HepG2 (cell line): ENCODE results near the gene PRDM10. TPM values are rescaled to one million over a fixed set of nuclear protein-coding genes. Genes with fewer than 3 reads are reported as not detected.

Experiments
- FOSL2 ChIP-seq: sonication (generic); formaldehyde crosslinking; IDR thresholded peaks from 2 replicates; pipeline ENCODE4 v1.4.0; 2020; ENCODE audit warnings: missing genetic modification reagents
- GATA4 ChIP-seq: sonication (generic); IDR thresholded peaks from 2 replicates; pipeline ENCODE4 v1.6.1; 2016; ENCODE audit warnings: antibody characterized with exemption, low read depth, borderline replicate concordance
- NCOA2 ChIP-seq: sonication (generic); formaldehyde crosslinking; IDR thresholded peaks from 2 replicates; pipeline ENCODE4 v1.8.0; 2022; ENCODE audit warnings: inconsistent platforms
- SOX13 ChIP-seq, 3 experiments: fragments of 450-650 bp in 1 of 3; sonication (generic) in 1 of 3; formaldehyde crosslinking in 1 of 3; IDR thresholded peaks in 2 of 3; conservative IDR thresholded peaks in 1 of 3; 2 replicates each; pipeline versions ENCODE4 v1.5.0 to v1.6.1; 2016 to 2020; ENCODE audit warnings: antibody characterized with exemption in 1 of 3, mild to moderate bottlenecking in 1 of 3, missing compliant biosample characterization in 1 of 3, missing genetic modification reagents in 1 of 3, moderate library complexity in 1 of 3
- SOX5 ChIP-seq: IDR thresholded peaks from 2 replicates; pipeline ENCODE4 v1.6.1; 2016; ENCODE audit warnings: borderline replicate concordance
- ZFP36L1 ChIP-seq: sonication (generic); formaldehyde crosslinking; IDR thresholded peaks from 2 replicates; pipeline ENCODE4 v1.8.0; 2022; ENCODE audit warnings: mild to moderate bottlenecking, missing genetic modification reagents, moderate library complexity
- ZNF644 ChIP-seq: IDR thresholded peaks from 2 replicates; pipeline ENCODE4 v1.6.1; 2016; ENCODE audit warnings: low read depth
- ZNF891 ChIP-seq: sonication (generic); formaldehyde crosslinking; IDR thresholded peaks from 2 replicates; pipeline ENCODE4 v1.5.0; 2020; ENCODE audit warnings: mild to moderate bottlenecking, missing genetic modification reagents
- polyA plus RNA-seq, 8 experiments: library from polyadenylated mRNA; depleted of rRNA in 3 of 8; stranded (reverse) in 7 of 8; unstranded in 1 of 8; fragments of >200 nt; fragmentation: Illumina TruSeq in 4 of 8; extraction: Trizol in 4 of 8; gene quantifications; 2 replicates each; pipeline versions ENCODE4 v1.2.1 to v1.2.3, GENCODE V29; 2011 to 2016; ENCODE audit warnings: low read depth in 4 of 8, missing spikeins in 1 of 8, mixed read lengths in 1 of 8; ENCODE audit not compliant: insufficient read depth in 1 of 8
- total RNA-seq, 5 experiments: library from RNA; depleted of rRNA; stranded (reverse); fragments of >200 nt; fragmentation: Illumina TruSeq; extraction: Trizol; gene quantifications; 2 replicates each; pipeline ENCODE4 v1.2.3, GENCODE V29; 2016; ENCODE audit warnings: low read depth in 1 of 5
- TF ChIP-seq, protein P1 (sequence below): sonication (generic); formaldehyde crosslinking; IDR thresholded peaks from 2 replicates; pipeline ENCODE4 v1.4.0; 2020; ENCODE audit warnings: low read depth, missing genetic modification reagents
- TF ChIP-seq, protein P2 (sequence below): IDR thresholded peaks from 2 replicates; pipeline ENCODE4 v1.4.0; 2020; ENCODE audit warnings: mild to moderate bottlenecking, missing genetic modification reagents
- TF ChIP-seq, protein P3 (sequence below): sonication (generic); formaldehyde crosslinking; IDR thresholded peaks from 2 replicates; pipeline ENCODE4 v1.4.0; 2020; ENCODE audit warnings: missing genetic modification reagents, borderline replicate concordance
- TF ChIP-seq, protein P4 (sequence below): sonication (generic); formaldehyde crosslinking; IDR thresholded peaks from 2 replicates; pipeline ENCODE4 v1.8.0; 2022; ENCODE audit warnings: mild to moderate bottlenecking, missing genetic modification reagents, borderline replicate concordance

The PRDM10 gene
- total and polyA plus RNA-seq, 2 of the 13 experiments (the other 11 are each of a cell fraction or from before 2014, with no cell fraction given), result 5.7 to 5.8 TPM

- TF ChIP-seq, protein P1, sequence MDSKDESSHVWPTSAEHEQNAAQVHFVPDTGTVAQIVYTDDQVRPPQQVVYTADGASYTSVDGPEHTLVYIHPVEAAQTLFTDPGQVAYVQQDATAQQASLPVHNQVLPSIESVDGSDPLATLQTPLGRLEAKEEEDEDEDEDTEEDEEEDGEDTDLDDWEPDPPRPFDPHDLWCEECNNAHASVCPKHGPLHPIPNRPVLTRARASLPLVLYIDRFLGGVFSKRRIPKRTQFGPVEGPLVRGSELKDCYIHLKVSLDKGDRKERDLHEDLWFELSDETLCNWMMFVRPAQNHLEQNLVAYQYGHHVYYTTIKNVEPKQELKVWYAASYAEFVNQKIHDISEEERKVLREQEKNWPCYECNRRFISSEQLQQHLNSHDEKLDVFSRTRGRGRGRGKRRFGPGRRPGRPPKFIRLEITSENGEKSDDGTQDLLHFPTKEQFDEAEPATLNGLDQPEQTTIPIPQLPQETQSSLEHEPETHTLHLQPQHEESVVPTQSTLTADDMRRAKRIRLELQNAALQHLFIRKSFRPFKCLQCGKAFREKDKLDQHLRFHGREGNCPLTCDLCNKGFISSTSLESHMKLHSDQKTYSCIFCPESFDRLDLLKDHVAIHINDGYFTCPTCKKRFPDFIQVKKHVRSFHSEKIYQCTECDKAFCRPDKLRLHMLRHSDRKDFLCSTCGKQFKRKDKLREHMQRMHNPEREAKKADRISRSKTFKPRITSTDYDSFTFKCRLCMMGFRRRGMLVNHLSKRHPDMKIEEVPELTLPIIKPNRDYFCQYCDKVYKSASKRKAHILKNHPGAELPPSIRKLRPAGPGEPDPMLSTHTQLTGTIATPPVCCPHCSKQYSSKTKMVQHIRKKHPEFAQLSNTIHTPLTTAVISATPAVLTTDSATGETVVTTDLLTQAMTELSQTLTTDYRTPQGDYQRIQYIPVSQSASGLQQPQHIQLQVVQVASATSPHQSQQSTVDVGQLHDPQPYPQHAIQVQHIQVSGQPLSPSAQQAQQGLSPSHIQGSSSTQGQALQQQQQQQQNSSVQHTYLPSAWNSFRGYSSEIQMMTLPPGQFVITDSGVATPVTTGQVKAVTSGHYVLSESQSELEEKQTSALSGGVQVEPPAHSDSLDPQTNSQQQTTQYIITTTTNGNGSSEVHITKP, result 0 out of 2 replicates have a peak, but pooled peaks have one; percentile 44
- peak; percentile 71; the same call in 1 of the 2 replicates for TF ChIP-seq SOX5
- TF ChIP-seq ZFP36L1 (CRISPR knock-in tag), result no peak
- TF ChIP-seq, protein P2, sequence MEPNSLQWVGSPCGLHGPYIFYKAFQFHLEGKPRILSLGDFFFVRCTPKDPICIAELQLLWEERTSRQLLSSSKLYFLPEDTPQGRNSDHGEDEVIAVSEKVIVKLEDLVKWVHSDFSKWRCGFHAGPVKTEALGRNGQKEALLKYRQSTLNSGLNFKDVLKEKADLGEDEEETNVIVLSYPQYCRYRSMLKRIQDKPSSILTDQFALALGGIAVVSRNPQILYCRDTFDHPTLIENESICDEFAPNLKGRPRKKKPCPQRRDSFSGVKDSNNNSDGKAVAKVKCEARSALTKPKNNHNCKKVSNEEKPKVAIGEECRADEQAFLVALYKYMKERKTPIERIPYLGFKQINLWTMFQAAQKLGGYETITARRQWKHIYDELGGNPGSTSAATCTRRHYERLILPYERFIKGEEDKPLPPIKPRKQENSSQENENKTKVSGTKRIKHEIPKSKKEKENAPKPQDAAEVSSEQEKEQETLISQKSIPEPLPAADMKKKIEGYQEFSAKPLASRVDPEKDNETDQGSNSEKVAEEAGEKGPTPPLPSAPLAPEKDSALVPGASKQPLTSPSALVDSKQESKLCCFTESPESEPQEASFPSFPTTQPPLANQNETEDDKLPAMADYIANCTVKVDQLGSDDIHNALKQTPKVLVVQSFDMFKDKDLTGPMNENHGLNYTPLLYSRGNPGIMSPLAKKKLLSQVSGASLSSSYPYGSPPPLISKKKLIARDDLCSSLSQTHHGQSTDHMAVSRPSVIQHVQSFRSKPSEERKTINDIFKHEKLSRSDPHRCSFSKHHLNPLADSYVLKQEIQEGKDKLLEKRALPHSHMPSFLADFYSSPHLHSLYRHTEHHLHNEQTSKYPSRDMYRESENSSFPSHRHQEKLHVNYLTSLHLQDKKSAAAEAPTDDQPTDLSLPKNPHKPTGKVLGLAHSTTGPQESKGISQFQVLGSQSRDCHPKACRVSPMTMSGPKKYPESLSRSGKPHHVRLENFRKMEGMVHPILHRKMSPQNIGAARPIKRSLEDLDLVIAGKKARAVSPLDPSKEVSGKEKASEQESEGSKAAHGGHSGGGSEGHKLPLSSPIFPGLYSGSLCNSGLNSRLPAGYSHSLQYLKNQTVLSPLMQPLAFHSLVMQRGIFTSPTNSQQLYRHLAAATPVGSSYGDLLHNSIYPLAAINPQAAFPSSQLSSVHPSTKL, result peak; percentile 71
- TF ChIP-seq, protein P3, sequence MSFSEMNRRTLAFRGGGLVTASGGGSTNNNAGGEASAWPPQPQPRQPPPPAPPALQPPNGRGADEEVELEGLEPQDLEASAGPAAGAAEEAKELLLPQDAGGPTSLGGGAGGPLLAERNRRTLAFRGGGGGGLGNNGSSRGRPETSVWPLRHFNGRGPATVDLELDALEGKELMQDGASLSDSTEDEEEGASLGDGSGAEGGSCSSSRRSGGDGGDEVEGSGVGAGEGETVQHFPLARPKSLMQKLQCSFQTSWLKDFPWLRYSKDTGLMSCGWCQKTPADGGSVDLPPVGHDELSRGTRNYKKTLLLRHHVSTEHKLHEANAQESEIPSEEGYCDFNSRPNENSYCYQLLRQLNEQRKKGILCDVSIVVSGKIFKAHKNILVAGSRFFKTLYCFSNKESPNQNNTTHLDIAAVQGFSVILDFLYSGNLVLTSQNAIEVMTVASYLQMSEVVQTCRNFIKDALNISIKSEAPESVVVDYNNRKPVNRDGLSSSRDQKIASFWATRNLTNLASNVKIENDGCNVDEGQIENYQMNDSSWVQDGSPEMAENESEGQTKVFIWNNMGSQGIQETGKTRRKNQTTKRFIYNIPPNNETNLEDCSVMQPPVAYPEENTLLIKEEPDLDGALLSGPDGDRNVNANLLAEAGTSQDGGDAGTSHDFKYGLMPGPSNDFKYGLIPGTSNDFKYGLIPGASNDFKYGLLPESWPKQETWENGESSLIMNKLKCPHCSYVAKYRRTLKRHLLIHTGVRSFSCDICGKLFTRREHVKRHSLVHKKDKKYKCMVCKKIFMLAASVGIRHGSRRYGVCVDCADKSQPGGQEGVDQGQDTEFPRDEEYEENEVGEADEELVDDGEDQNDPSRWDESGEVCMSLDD (CRISPR knock-in tag), result no peak
- TF ChIP-seq ZNF644, result peak; percentile 50; the same call in 1 of the 2 replicates
- TF ChIP-seq, protein P4, sequence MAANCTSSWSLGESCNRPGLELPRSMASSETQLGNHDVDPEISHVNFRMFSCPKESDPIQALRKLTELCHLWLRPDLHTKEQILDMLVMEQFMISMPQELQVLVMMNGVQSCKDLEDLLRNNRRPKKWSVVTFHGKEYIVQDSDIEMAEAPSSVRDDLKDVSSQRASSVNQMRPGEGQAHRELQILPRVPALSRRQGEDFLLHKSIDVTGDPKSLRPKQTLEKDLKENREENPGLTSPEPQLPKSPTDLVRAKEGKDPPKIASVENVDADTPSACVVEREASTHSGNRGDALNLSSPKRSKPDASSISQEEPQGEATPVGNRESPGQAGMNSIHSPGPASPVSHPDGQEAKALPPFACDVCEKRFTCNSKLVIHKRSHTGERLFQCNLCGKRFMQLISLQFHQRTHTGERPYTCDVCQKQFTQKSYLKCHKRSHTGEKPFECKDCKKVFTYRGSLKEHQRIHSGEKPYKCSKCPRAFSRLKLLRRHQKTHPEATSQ (CRISPR knock-in tag), result no peak
- TF ChIP-seq ZNF891 (CRISPR knock-in tag), result no peak
- TF ChIP-seq FOSL2 (CRISPR knock-in tag), result peak; percentile 90
- no peak for TF ChIP-seq SOX13 (IDR thresholded peaks at IDR 0.05)
- peak in 1 of 2 experiments; percentile 58; a peak in 1 of 4 replicates for TF ChIP-seq SOX13 (CRISPR knock-in tag; conservative IDR thresholded peaks at IDR 0.05 in 1 of 2, IDR thresholded peaks at IDR 0.05 in 1 of 2)
- TF ChIP-seq GATA4, result no peak
- peak; percentile 35; the same call in 1 of the 2 replicates for TF ChIP-seq NCOA2 (CRISPR knock-in tag)
These were observed 20.6 kb upstream of the PRDM10 start (continued) for GRCh38 chr11:130023204-130023603.
